Astrocyte (in vitro differentiated cells and primary cell): ENCODE results near the gene METTL25B. TPM values are rescaled to one million over a fixed set of nuclear protein-coding genes. Genes with fewer than 3 reads are reported as not detected.

Experiments used
- DNase-seq: peaks from one replicate; pipeline ENCODE4 v3.0.0-alpha.2; 2010; ENCODE audit warnings: low read depth
- FAIRE-seq: peaks from 2 replicates; lab custom pipeline; 2011; peaks lifted over from hg19 to GRCh38; lab: Jason Lieb, UNC
- H2AFZ ChIP-seq: 2 replicates; pipeline ENCODE4 v1.6.0; 2012; ENCODE audit warnings: low read depth, low read length, inconsistent platforms
- H3K27ac ChIP-seq: 2 replicates; pipeline ENCODE4 v1.5.1; 2011; ENCODE audit warnings: low read depth, low read length, inconsistent platforms
- H3K27me3 ChIP-seq: 2 replicates; pipeline ENCODE4 v1.6.0; 2011; ENCODE audit warnings: low read length, inconsistent platforms; ENCODE audit not compliant: insufficient read depth
- H3K36me3 ChIP-seq: 2 replicates; pipeline ENCODE4 v1.5.1; 2011; ENCODE audit warnings: low read length, inconsistent platforms; ENCODE audit not compliant: insufficient read depth
- H3K4me1 ChIP-seq: 2 replicates; pipeline ENCODE4 v1.5.1; 2011; ENCODE audit warnings: low read length, inconsistent platforms; ENCODE audit not compliant: insufficient read depth
- H3K4me2 ChIP-seq: 2 replicates; pipeline ENCODE4 v1.6.0; 2012; ENCODE audit warnings: low read length, inconsistent platforms
- H3K4me3 ChIP-seq: 2 replicates; pipeline ENCODE4 v1.5.1; 2011; ENCODE audit warnings: low read depth, mild to moderate bottlenecking, low read length, inconsistent platforms; ENCODE audit not compliant: insufficient read depth
- H3K79me2 ChIP-seq: 2 replicates; pipeline ENCODE4 v1.6.0; 2012; ENCODE audit warnings: mild to moderate bottlenecking, low read length, inconsistent platforms; ENCODE audit not compliant: insufficient read depth
- H3K9ac ChIP-seq: 2 replicates; pipeline ENCODE4 v1.6.0; 2012; ENCODE audit warnings: mild to moderate bottlenecking, low read length, inconsistent platforms
- H3K9me3 ChIP-seq: 2 replicates; pipeline ENCODE4 v1.5.1; 2012; ENCODE audit warnings: low read depth, mild to moderate bottlenecking, low read length, inconsistent platforms; ENCODE audit not compliant: insufficient read depth
- H4K20me1 ChIP-seq: 2 replicates; pipeline ENCODE4 v1.6.0; 2012; ENCODE audit warnings: low read length, inconsistent platforms; ENCODE audit not compliant: insufficient read depth
- H3K27ac Mint-ChIP-seq: one replicate; pipeline ENCODE4 v1.8.0; 2021; ENCODE audit warnings: mild to moderate bottlenecking, mixed read lengths; ENCODE audit not compliant: unreplicated experiment
- H3K27me3 Mint-ChIP-seq: one replicate; pipeline ENCODE4 v1.8.0; 2021; ENCODE audit warnings: low read depth, mixed read lengths; ENCODE audit not compliant: unreplicated experiment
- H3K36me3 Mint-ChIP-seq: one replicate; pipeline ENCODE4 v1.8.0; 2021; ENCODE audit warnings: low read depth, mixed read lengths; ENCODE audit not compliant: unreplicated experiment
- H3K4me1 Mint-ChIP-seq: one replicate; pipeline ENCODE4 v1.8.0; 2021; ENCODE audit warnings: low read depth, mixed read lengths; ENCODE audit not compliant: unreplicated experiment
- H3K4me3 Mint-ChIP-seq: one replicate; pipeline ENCODE4 v1.8.0; 2021; ENCODE audit warnings: mild to moderate bottlenecking, moderate library complexity, mixed read lengths; ENCODE audit not compliant: unreplicated experiment
- H3K9me3 Mint-ChIP-seq: one replicate; pipeline ENCODE4 v1.8.0; 2021; ENCODE audit warnings: mild to moderate bottlenecking, mixed read lengths; ENCODE audit not compliant: unreplicated experiment
- CTCF ChIP-seq: IDR thresholded peaks from 2 replicates; pipeline ENCODE4 v1.5.1; 2011; ENCODE audit warnings: low read depth, mild to moderate bottlenecking, inconsistent platforms, low read length, moderate library complexity; ENCODE audit not compliant: insufficient read depth
- EZH2 ChIP-seq: IDR thresholded peaks from 2 replicates; pipeline ENCODE4 v1.6.1; 2012; ENCODE audit warnings: mild to moderate bottlenecking, low read length, inconsistent platforms; ENCODE audit not compliant: insufficient read depth
- total RNA-seq: library from RNA; stranded (reverse); gene quantifications from 2 replicates; pipeline ENCODE4 v1.2.1, GENCODE V29; 2021

The METTL25B gene
- total RNA-seq, 1 donor from 2014 or later, result 9.9 TPM

- peaks cover 51% of the 10 kb centered on the region for H3K79me2 ChIP-seq
- peak overlapping the region; percentile 75 for H3K4me2 ChIP-seq
- peaks cover 14% of the 10 kb centered on the region for H3K36me3 ChIP-seq
- Mint-ChIP-seq H3K27ac (peak overlapping the region; percentile 58), H3K27me3 (no peaks in the 10 kb centered on the region), H3K9me3 (no peaks in the 10 kb centered on the region), H3K4me1 (peaks cover 21% of the 10 kb centered on the region), H3K36me3 (peaks cover 18% of the 10 kb centered on the region), H3K4me3 (peak overlapping the region; percentile 56)
- no peak overlapping the region for H2AFZ ChIP-seq
- no peak overlapping the region for H3K4me3 ChIP-seq
- H3K9me3 ChIP-seq, result no peaks in the 10 kb centered on the region
- H3K4me1 ChIP-seq, result peaks cover 20% of the 10 kb centered on the region
- no peaks in the 10 kb centered on the region for H3K27me3 ChIP-seq
- no peak overlapping the region for H3K27ac ChIP-seq
- no peaks in the 10 kb centered on the region for H4K20me1 ChIP-seq
- no peak overlapping the region for H3K9ac ChIP-seq
- FAIRE-seq, result no peak
- DNase-seq, result no peak
- TF ChIP-seq EZH2, result no peak
- no peak for TF ChIP-seq CTCF
Observed at GRCh38 chr1:156742017-156742416, 13.7 kb downstream of the METTL25B start.

GRCh38 chr1:156742801-156743200 lies 14.5 kb downstream of the METTL25B start:
- no peak overlapping the region for H3K27ac Mint-ChIP-seq
- Histone ChIP-seq H3K9ac (no peak overlapping the region), H4K20me1 (no peaks in the 10 kb centered on the region), H3K27me3 (no peaks in the 10 kb centered on the region), H3K9me3 (no peaks in the 10 kb centered on the region), H3K4me1 (peaks cover 27% of the 10 kb centered on the region), H3K27ac (no peak overlapping the region), H2AFZ (no peak overlapping the region), H3K36me3 (peaks cover 9% of the 10 kb centered on the region), H3K4me3 (no peak overlapping the region), H3K4me2 (no peak overlapping the region), H3K79me2 (peaks cover 58% of the 10 kb centered on the region)
- H3K9me3 Mint-ChIP-seq, result no peaks in the 10 kb centered on the region
- H3K4me3 Mint-ChIP-seq, result no peak overlapping the region
- H3K27me3 Mint-ChIP-seq, result no peaks in the 10 kb centered on the region
- no peak for FAIRE-seq
- DNase-seq, result no peak
- H3K36me3 Mint-ChIP-seq, result peaks cover 15% of the 10 kb centered on the region
- TF ChIP-seq EZH2, result no peak
- no peak for TF ChIP-seq CTCF
- peaks cover 27% of the 10 kb centered on the region for H3K4me1 Mint-ChIP-seq

- H3K27ac Mint-ChIP-seq, result no peak overlapping the region
- Histone ChIP-seq H3K4me2 (no peak overlapping the region), H3K36me3 (peaks cover 4% of the 10 kb centered on the region), H3K27me3 (no peaks in the 10 kb centered on the region), H3K9ac (no peak overlapping the region), H3K27ac (no peak overlapping the region), H4K20me1 (no peaks in the 10 kb centered on the region), H2AFZ (no peak overlapping the region), H3K4me3 (no peak overlapping the region), H3K4me1 (peaks cover 35% of the 10 kb centered on the region), H3K79me2 (peaks cover 67% of the 10 kb centered on the region), H3K9me3 (no peaks in the 10 kb centered on the region)
- no peak for DNase-seq
- no peaks in the 10 kb centered on the region for H3K9me3 Mint-ChIP-seq
- peaks cover 35% of the 10 kb centered on the region for H3K4me1 Mint-ChIP-seq
- no peak for TF ChIP-seq CTCF
- no peak for TF ChIP-seq EZH2
- H3K27me3 Mint-ChIP-seq, result no peaks in the 10 kb centered on the region
- no peak for FAIRE-seq
- H3K4me3 Mint-ChIP-seq, result peak overlapping the region; percentile 69
- H3K36me3 Mint-ChIP-seq, result peaks cover 15% of the 10 kb centered on the region
Observed at GRCh38 chr1:156743367-156744302, 15.4 kb downstream of the METTL25B start.
